IMR-90 (cell line): Measurements from ENCODE around the gene CHMP1B. TPM values are rescaled to one million over a fixed set of nuclear protein-coding genes. Genes with fewer than 3 reads are reported as not detected.

Experiments used
- ATAC-seq: fragments of 200-7000 bp; cut with Tn5 transposase; 2 replicates; pipeline ENCODE4 v1.9.1; 2020; ENCODE audit warnings: low read depth, mild to moderate bottlenecking, moderate library complexity
- BruUV-seq: library from RNA; stranded (reverse); fragments of 400-500 nt; replicated peaks from 2 replicates; lab custom pipeline; 2021; lab: Mats Ljungman, UMichigan
- CTCF ChIA-PET: fragments of 300-600 bp; formaldehyde crosslinking; extraction: SDS; loops from one replicate; lab custom pipeline; 2021; ENCODE audit warnings: antibody characterized with exemption; lab: Yijun Ruan, JAX
- POLR2A ChIA-PET: fragments of 300-600 bp; sonication (Branson Sonifier 250); formaldehyde crosslinking; loops from one replicate; lab custom pipeline; 2022; ENCODE audit warnings: antibody characterized with exemption; ENCODE audit not compliant: unreplicated experiment; lab: Charles Lee
- DNase-seq: peaks from one replicate; pipeline ENCODE4 v3.0.0; 2013
- H2AFZ ChIP-seq: replicated peaks from 2 replicates; pipeline ENCODE3; 2013; ENCODE audit warnings: low read length, mild to moderate bottlenecking; ENCODE audit not compliant: poor library complexity
- H2AK5ac ChIP-seq: 2 replicates; pipeline ENCODE4 v1.6.1; 2013; ENCODE audit warnings: low read depth, low read length, inconsistent platforms
- H2AK9ac ChIP-seq: replicated peaks from 2 replicates; pipeline ENCODE3; 2013; ENCODE audit warnings: mild to moderate bottlenecking, low read depth, low read length, moderate library complexity; ENCODE audit not compliant: poor library complexity
- H2BK120ac ChIP-seq: 2 replicates; pipeline ENCODE4 v1.6.1; 2013; ENCODE audit warnings: low read depth, low read length, inconsistent platforms
- H2BK15ac ChIP-seq: 3 replicates; pipeline ENCODE4 v1.6.1; 2013; ENCODE audit warnings: low read depth, low read length, inconsistent platforms
- H2BK20ac ChIP-seq: 2 replicates; pipeline ENCODE4 v1.6.1; 2013; ENCODE audit warnings: low read depth, mild to moderate bottlenecking, inconsistent platforms, low read length, moderate library complexity
- H2BK5ac ChIP-seq: 2 replicates; pipeline ENCODE4 v1.6.1; 2013; ENCODE audit warnings: mild to moderate bottlenecking, low read depth, low read length, inconsistent platforms; ENCODE audit not compliant: poor library complexity, severe bottlenecking
- H3K14ac ChIP-seq: replicated peaks from 2 replicates; pipeline ENCODE4 v1.6.1; 2013; ENCODE audit warnings: low read depth, low read length, inconsistent platforms
- H3K18ac ChIP-seq: 2 replicates; pipeline ENCODE4 v1.6.1; 2013; ENCODE audit warnings: low read depth, low read length, control low read depth
- H3K23ac ChIP-seq: 2 replicates; pipeline ENCODE4 v1.6.1; 2013; ENCODE audit warnings: low read depth, low read length, inconsistent platforms
- H3K27ac ChIP-seq: 2 replicates; pipeline ENCODE4 v1.5.1; 2013; ENCODE audit warnings: mild to moderate bottlenecking, control low read depth, low read length; ENCODE audit not compliant: insufficient read depth
- H3K27me3 ChIP-seq: 2 replicates; pipeline ENCODE4 v1.6.1; 2013; ENCODE audit warnings: low read length; ENCODE audit not compliant: control insufficient read depth, insufficient read depth
- H3K36me3 ChIP-seq: 2 replicates; pipeline ENCODE4 v1.6.1; 2013; ENCODE audit warnings: low read length, mixed read lengths; ENCODE audit not compliant: control insufficient read depth, insufficient read depth
- H3K4ac ChIP-seq: 2 replicates; pipeline ENCODE4 v1.6.1; 2013; ENCODE audit warnings: low read depth, low read length, inconsistent platforms
- H3K4me1 ChIP-seq: 2 replicates; pipeline ENCODE4 v1.6.1; 2013; ENCODE audit warnings: low read length, mixed read lengths; ENCODE audit not compliant: control insufficient read depth, insufficient read depth
- H3K4me2 ChIP-seq: 2 replicates; pipeline ENCODE4 v1.6.1; 2013; ENCODE audit warnings: low read depth, mild to moderate bottlenecking, control low read depth, low read length, moderate library complexity
- H3K4me3 ChIP-seq: 2 replicates; pipeline ENCODE4 v1.5.1; 2013; ENCODE audit warnings: low read depth, mild to moderate bottlenecking, control low read depth, low read length, moderate library complexity; ENCODE audit not compliant: insufficient read depth
- H3K56ac ChIP-seq: 2 replicates; pipeline ENCODE4 v1.6.1; 2013; ENCODE audit warnings: low read length, inconsistent platforms; ENCODE audit not compliant: insufficient read depth; ENCODE audit errors: extremely low read depth
- H3K79me1 ChIP-seq, 2 experiments: 2 replicates each; pipeline ENCODE4 v1.6.1; 2013; ENCODE audit warnings: low read length in 2 of 2, inconsistent platforms in 1 of 2, low read depth in 1 of 2
- H3K9ac ChIP-seq: 2 replicates; pipeline ENCODE4 v1.6.1; 2013; ENCODE audit warnings: low read depth, low read length, control low read depth
- H3K9me1 ChIP-seq: 2 replicates; pipeline ENCODE4 v1.6.1; 2013; ENCODE audit warnings: low read length, inconsistent platforms; ENCODE audit not compliant: insufficient read depth
- H3K9me3 ChIP-seq: 2 replicates; pipeline ENCODE4 v1.6.1; 2013; ENCODE audit warnings: low read length; ENCODE audit not compliant: control insufficient read depth, insufficient read depth
- H4K20me1 ChIP-seq: 2 replicates; pipeline ENCODE4 v1.6.1; 2013; ENCODE audit warnings: low read length, inconsistent platforms; ENCODE audit not compliant: insufficient read depth
- H4K5ac ChIP-seq: 2 replicates; pipeline ENCODE4 v1.6.1; 2013; ENCODE audit warnings: mild to moderate bottlenecking, low read depth, low read length, control low read depth
- H4K8ac ChIP-seq, 2 experiments: 2 replicates each; pipeline ENCODE4 v1.6.1; 2013; ENCODE audit warnings: low read depth in 2 of 2, low read length in 2 of 2, control low read depth in 1 of 2, inconsistent platforms in 1 of 2
- H4K91ac ChIP-seq: 2 replicates; pipeline ENCODE4 v1.6.1; 2013; ENCODE audit warnings: low read depth, low read length, inconsistent platforms; ENCODE audit not compliant: insufficient read depth
- BHLHE40 ChIP-seq: fragments of 150-350 bp; IDR thresholded peaks from 2 replicates; pipeline ENCODE4 v1.6.1; 2016; ENCODE audit warnings: mild to moderate bottlenecking, low read depth, low read length
- CEBPB ChIP-seq: IDR thresholded peaks from 2 replicates; pipeline ENCODE4 v1.6.1; 2012; ENCODE audit warnings: low read depth, low read length, improper control_type of control experiment
- MAFK ChIP-seq: IDR thresholded peaks from 2 replicates; pipeline ENCODE4 v1.6.1; 2012; ENCODE audit warnings: low read depth, low read length, improper control_type of control experiment
- MAZ ChIP-seq: IDR thresholded peaks from 2 replicates; pipeline ENCODE4 v1.6.1; 2012; ENCODE audit warnings: low read depth, mild to moderate bottlenecking, low read length, improper control_type of control experiment, moderate library complexity, borderline replicate concordance
- MXI1 ChIP-seq: IDR thresholded peaks from 2 replicates; pipeline ENCODE4 v1.6.1; 2012; ENCODE audit warnings: low read depth, mild to moderate bottlenecking, low read length, moderate library complexity, borderline replicate concordance
- NFE2L2 ChIP-seq: fragments of 150-350 bp; IDR thresholded peaks from 2 replicates; pipeline ENCODE4 v1.6.1; 2016; ENCODE audit warnings: low read depth, mild to moderate bottlenecking, low read length
- SMC3 ChIP-seq: fragments of 150-350 bp; IDR thresholded peaks from 2 replicates; pipeline ENCODE4 v1.6.1; 2016; ENCODE audit warnings: low read depth, mild to moderate bottlenecking, antibody characterized with exemption, low read length, moderate library complexity
- USF2 ChIP-seq: fragments of 150-350 bp; IDR thresholded peaks from 2 replicates; pipeline ENCODE4 v1.6.1; 2017; ENCODE audit warnings: mild to moderate bottlenecking, antibody characterized with exemption, low read length, low read depth
- WGBS, 2 experiments: methylation state at CpG; one replicate each; pipeline versions ENCODE4 v1.1.5 to v1.1.7; 2013; ENCODE audit warnings: missing lambda C conversion rate in 2 of 2; ENCODE audit not compliant: insufficient read length in 1 of 2; ENCODE audit errors: extremely low coverage in 2 of 2; 5-methylcytosine and 5-hydroxymethylcytosine counted together
- dilution Hi-C: fragments of 300-500 bp; cut with HindIII; formaldehyde crosslinking; loops from one replicate; pipeline ENCODE4 v1.14.3; 2018; ENCODE audit warnings: low sequenced_read_pairs; ENCODE audit not compliant: unreplicated experiment
- in situ Hi-C: fragments of 300-500 bp; cut with MboI; formaldehyde crosslinking; loops from 3 replicates; pipeline ENCODE4 v1.14.3; 2019; ENCODE audit warnings: low sequenced_read_pairs, inconsistent platforms, mixed read lengths
- intact Hi-C: fragments of 100-400 bp; cut with micrococcal nuclease; formaldehyde crosslinking; loops from 2 replicates; pipeline ENCODE4 v1.10.0; 2022
- polyA plus RNA-seq, 3 experiments: library from polyadenylated mRNA; depleted of rRNA; stranded (reverse); fragments of >200 nt; gene quantifications; 2 replicates each; pipeline ENCODE4 v1.2.3, GENCODE V29; 2012; ENCODE audit warnings: low replicate concordance in 1 of 3
- total RNA-seq: library from RNA; depleted of rRNA; stranded (reverse); fragments of >200 nt; gene quantifications from 2 replicates; pipeline ENCODE4 v1.2.3, GENCODE V29; 2012
- TF ChIP-seq, protein P1 (sequence below): conservative IDR thresholded peaks from 2 replicates; pipeline ENCODE4 v1.5.1; 2012; ENCODE audit warnings: mild to moderate bottlenecking, low read depth, low read length, improper control_type of control experiment

Gene CHMP1B
- total and polyA plus RNA-seq, 2 of the 4 experiments (the other 2 are of a cell fraction): 21.1 to 39.4 TPM

- ChIA-PET CTCF (no interaction called here), POLR2A (no interaction called here)
- Histone ChIP-seq H3K4ac (no peak overlapping the region), H2BK15ac (no peak overlapping the region), H4K5ac (no peak overlapping the region), H3K36me3 (no peaks in the 10 kb centered on the region), H2BK5ac (no peak overlapping the region), H3K18ac (no peak overlapping the region), H3K9ac (no peak overlapping the region), H3K56ac (no peak overlapping the region), H3K9me3 (no peaks in the 10 kb centered on the region), H4K91ac (no peak overlapping the region), H2AFZ (no peak overlapping the region), H3K14ac (no peak overlapping the region), H3K4me3 (no peak overlapping the region), H3K23ac (no peak overlapping the region), H3K27ac (no peak overlapping the region), H3K79me1 (no peaks in the 10 kb centered on the region), H2AK5ac (no peak overlapping the region), H2BK120ac (no peak overlapping the region), H4K8ac (no peak overlapping the region), H3K4me1 (peaks cover 2% of the 10 kb centered on the region; the same call in 1 of the 2 replicates), H2AK9ac (no peak overlapping the region), H3K9me1 (no peaks in the 10 kb centered on the region; the same call in 1 of the 2 replicates), H3K27me3 (no peaks in the 10 kb centered on the region), H2BK20ac (no peak overlapping the region), H3K4me2 (no peak overlapping the region), H4K20me1 (no peaks in the 10 kb centered on the region)
- BruUV-seq: no TSS peak
- intact Hi-C loops: no loop called here
- WGBS, 2 experiments: 80% methylated on average over 3 of the region's 10 CpGs; no CpG with 5 or more reads in 1 of the 2 experiments
- TF ChIP-seq NFE2L2 (no peak), MXI1 (no peak), USF2 (no peak), CEBPB (no peak), SMC3 (no peak), MAFK (no peak), BHLHE40 (no peak), MAZ (no peak)
- TF ChIP-seq, protein P1, sequence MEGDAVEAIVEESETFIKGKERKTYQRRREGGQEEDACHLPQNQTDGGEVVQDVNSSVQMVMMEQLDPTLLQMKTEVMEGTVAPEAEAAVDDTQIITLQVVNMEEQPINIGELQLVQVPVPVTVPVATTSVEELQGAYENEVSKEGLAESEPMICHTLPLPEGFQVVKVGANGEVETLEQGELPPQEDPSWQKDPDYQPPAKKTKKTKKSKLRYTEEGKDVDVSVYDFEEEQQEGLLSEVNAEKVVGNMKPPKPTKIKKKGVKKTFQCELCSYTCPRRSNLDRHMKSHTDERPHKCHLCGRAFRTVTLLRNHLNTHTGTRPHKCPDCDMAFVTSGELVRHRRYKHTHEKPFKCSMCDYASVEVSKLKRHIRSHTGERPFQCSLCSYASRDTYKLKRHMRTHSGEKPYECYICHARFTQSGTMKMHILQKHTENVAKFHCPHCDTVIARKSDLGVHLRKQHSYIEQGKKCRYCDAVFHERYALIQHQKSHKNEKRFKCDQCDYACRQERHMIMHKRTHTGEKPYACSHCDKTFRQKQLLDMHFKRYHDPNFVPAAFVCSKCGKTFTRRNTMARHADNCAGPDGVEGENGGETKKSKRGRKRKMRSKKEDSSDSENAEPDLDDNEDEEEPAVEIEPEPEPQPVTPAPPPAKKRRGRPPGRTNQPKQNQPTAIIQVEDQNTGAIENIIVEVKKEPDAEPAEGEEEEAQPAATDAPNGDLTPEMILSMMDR: no peak
- in situ Hi-C loops: no loop called here
- ATAC-seq (no peak), DNase-seq (no peak)
- dilution Hi-C loops: no loop called here
These were observed 15.1 kb downstream of the CHMP1B start for GRCh38 chr18:11866329-11866728.
